SK-N-SH (cell line): ENCODE measurements around the gene TAC3. TPM values are rescaled to one million over a fixed set of nuclear protein-coding genes. Genes with fewer than 3 reads are reported as not detected.
"Not testable (repeated sequence)": the region's sequence is repeated elsewhere in the genome, so short reads cannot be mapped to it uniquely, and the experiment has no call there.

Source experiments
- CTCF ChIA-PET: fragments of 300-600, 350-600 bp; formaldehyde crosslinking; extraction: SDS; loops from one replicate; lab custom pipeline; 2021; lab: Yijun Ruan, JAX
- POLR2A ChIA-PET: fragments of 350-600 bp; sonication (Branson Sonifier 250); formaldehyde crosslinking; extraction: SDS; loops from one replicate; lab custom pipeline; 2020; ENCODE audit warnings: antibody characterized with exemption, inconsistent platforms; lab: Yijun Ruan, JAX
- DNase-seq: peaks from one replicate; pipeline ENCODE4 v3.0.0; 2012
- H2AFZ ChIP-seq: fragments of 200-600 bp; sonication (generic); 2 replicates; pipeline ENCODE4 v1.8.1; 2016; ENCODE audit warnings: antibody characterized with exemption, mild to moderate bottlenecking, low read depth
- H3F3A ChIP-seq: fragments of 200-600 bp; sonication (generic); replicated peaks from 2 replicates; pipeline ENCODE3; 2016; ENCODE audit warnings: antibody characterized with exemption, mild to moderate bottlenecking; ENCODE audit not compliant: insufficient read depth
- H3K27ac ChIP-seq, 2 experiments: fragments of 200-500 bp in 1 of 2; fragments of 200-600 bp in 1 of 2; sonication (Bioruptor generic) in 1 of 2; sonication (generic), shearing (Covaris generic) in 1 of 2; 2 replicates each; pipeline versions ENCODE4 v1.5.1 to v1.6.1; 2014 to 2016; ENCODE audit warnings: low read depth in 2 of 2, inconsistent platforms in 1 of 2, low read length in 1 of 2, mild to moderate bottlenecking in 1 of 2, mixed read lengths in 1 of 2
- H3K27me3 ChIP-seq: fragments of 200-600 bp; sonication (generic), shearing (Covaris generic); 2 replicates; pipeline ENCODE4 v1.6.1; 2016; ENCODE audit warnings: mixed run types; ENCODE audit not compliant: insufficient read depth
- H3K36me3 ChIP-seq, 2 experiments: fragments of 200-500 bp in 1 of 2; fragments of 200-600 bp in 1 of 2; sonication (Bioruptor generic) in 1 of 2; sonication (generic) in 1 of 2; replicated peaks in 1 of 2; 2 replicates each; pipeline versions ENCODE3 to v1.5.1; 2014 to 2016; ENCODE audit warnings: low read length in 1 of 2, mild to moderate bottlenecking in 1 of 2; ENCODE audit not compliant: insufficient read depth in 2 of 2, control insufficient read depth in 1 of 2
- H3K4me1 ChIP-seq, 2 experiments: fragments of 200-500 bp in 1 of 2; fragments of 200-600 bp in 1 of 2; sonication (Bioruptor generic) in 1 of 2; sonication (generic), shearing (Covaris generic) in 1 of 2; 2 replicates each; pipeline versions ENCODE4 v1.5.1 to v1.6.1; 2014 to 2016; ENCODE audit warnings: low read depth in 1 of 2, low read length in 1 of 2, mixed run types in 1 of 2; ENCODE audit not compliant: insufficient read depth in 2 of 2, control insufficient read depth in 1 of 2
- H3K4me2 ChIP-seq: fragments of 200-600 bp; sonication (generic), shearing (Covaris generic); 2 replicates; pipeline ENCODE4 v1.6.1; 2017; ENCODE audit warnings: mixed run types
- H3K4me3 ChIP-seq, 2 experiments: fragments of 200-500 bp in 1 of 2; fragments of 200-600 bp in 1 of 2; sonication (Bioruptor generic) in 1 of 2; sonication (generic), shearing (Covaris generic) in 1 of 2; 2 replicates each; pipeline versions ENCODE4 v1.5.1 to v1.8.1; 2014 to 2016; ENCODE audit warnings: low read depth in 2 of 2, inconsistent platforms in 1 of 2, low read length in 1 of 2, mild to moderate bottlenecking in 1 of 2, mixed read lengths in 1 of 2, moderate library complexity in 1 of 2
- H3K79me2 ChIP-seq: fragments of 200-600 bp; sonication (generic); 2 replicates; pipeline ENCODE4 v1.8.1; 2017; ENCODE audit warnings: mild to moderate bottlenecking; ENCODE audit not compliant: insufficient read depth
- H3K9ac ChIP-seq: fragments of 200-600 bp; sonication (generic); 2 replicates; pipeline ENCODE4 v1.6.1; 2017; ENCODE audit warnings: mixed run types
- H3K9me2 ChIP-seq: fragments of 200-600 bp; sonication (generic); 2 replicates; pipeline ENCODE4 v1.6.1; 2017; ENCODE audit warnings: mixed run types
- H3K9me3 ChIP-seq: fragments of 200-600 bp; sonication (generic); 2 replicates; pipeline ENCODE4 v1.6.1; 2017; ENCODE audit warnings: mixed run types, mild to moderate bottlenecking, moderate library complexity
- H4K20me1 ChIP-seq: fragments of 200-600 bp; sonication (generic); 2 replicates; pipeline ENCODE4 v1.6.1; 2017; ENCODE audit warnings: mild to moderate bottlenecking, mixed run types; ENCODE audit not compliant: insufficient read depth
- CTCF ChIP-seq: fragments of 200-600 bp; sonication (generic); IDR thresholded peaks from 2 replicates; pipeline ENCODE4 v1.6.1; 2017; ENCODE audit warnings: antibody characterized with exemption, mild to moderate bottlenecking, moderate library complexity
- ELF1 ChIP-seq: IDR thresholded peaks from 2 replicates; pipeline ENCODE4 v1.4.0; 2012
- GATA2 ChIP-seq: sonication (generic); formaldehyde crosslinking; IDR thresholded peaks from 2 replicates; pipeline ENCODE4 v1.5.0; 2020; ENCODE audit warnings: mild to moderate bottlenecking, missing genetic modification reagents
- NRF1 ChIP-seq: IDR thresholded peaks from 2 replicates; pipeline ENCODE4 v1.6.1; 2012; ENCODE audit warnings: low read depth, mild to moderate bottlenecking, low read length
- POLR2AphosphoS5 ChIP-seq: IDR thresholded peaks from 2 replicates; pipeline ENCODE4 v1.6.1; 2012; ENCODE audit warnings: low read depth, low read length
- RCOR1 ChIP-seq: fragments of 150-350 bp; IDR thresholded peaks from 2 replicates; pipeline ENCODE4 v1.6.1; 2017; ENCODE audit warnings: antibody characterized with exemption, low read length
- SMC3 ChIP-seq: IDR thresholded peaks from 2 replicates; pipeline ENCODE4 v1.6.1; 2012; ENCODE audit warnings: low read depth, low read length, improper control_type of control experiment
- TAF1 ChIP-seq: IDR thresholded peaks from 2 replicates; pipeline ENCODE4 v1.6.1; 2012; ENCODE audit warnings: low read depth, mild to moderate bottlenecking, low read length, moderate library complexity, borderline replicate concordance
- USF1 ChIP-seq: IDR thresholded peaks from 2 replicates; pipeline ENCODE4 v1.4.0; 2012; ENCODE audit warnings: low read depth, borderline replicate concordance
- USF2 ChIP-seq: fragments of 150-350 bp; IDR thresholded peaks from 2 replicates; pipeline ENCODE4 v1.6.1; 2017; ENCODE audit warnings: antibody characterized with exemption, low read length, low read depth, borderline replicate concordance
- YY1 ChIP-seq: IDR thresholded peaks from 2 replicates; pipeline ENCODE4 v1.4.0; 2012; ENCODE audit warnings: low read depth, mild to moderate bottlenecking
- ZBTB33 ChIP-seq: IDR thresholded peaks from 2 replicates; pipeline ENCODE4 v1.4.0; 2012; ENCODE audit warnings: low read depth, borderline replicate concordance
- WGBS: methylation state at CpG from one replicate; pipeline ENCODE4 v1.1.6; 2017; ENCODE audit warnings: low lambda C conversion rate; 5-methylcytosine and 5-hydroxymethylcytosine counted together
- polyA plus RNA-seq, 3 experiments: library from polyadenylated mRNA; depleted of rRNA; stranded (reverse); fragments of >200 nt; gene quantifications; 2 replicates each; pipeline ENCODE4 v1.2.3, GENCODE V29; 2012

The TAC3 gene
- polyA plus RNA-seq, 1 of the 3 experiments (the other 2 are of a cell fraction), result not detected

- H3K9me3 ChIP-seq, result no peaks in the 10 kb centered on the region
- H3K27ac ChIP-seq, result no peak overlapping the region
- H3K4me2 ChIP-seq, result no peak overlapping the region
- no peaks in the 10 kb centered on the region for H3K36me3 ChIP-seq
- TF ChIP-seq TAF1, result no peak
- no peak for TF ChIP-seq USF1
- no peak for TF ChIP-seq POLR2AphosphoS5
- TF ChIP-seq ZBTB33, result no peak
- TF ChIP-seq GATA2 (CRISPR knock-in tag), result no peak
- no peak for TF ChIP-seq YY1
- TF ChIP-seq USF2, result no peak
- TF ChIP-seq NRF1, result no peak
- no peak for TF ChIP-seq RCOR1
- no peak for TF ChIP-seq SMC3
- TF ChIP-seq CTCF, result no peak
- no peak for TF ChIP-seq ELF1
- ChIA-PET POLR2A (no interaction called here), CTCF (no interaction called here)
- H2AFZ ChIP-seq, result no peak overlapping the region
- H3F3A ChIP-seq, result no peaks in the 10 kb centered on the region
- H3K27me3 ChIP-seq, result no peaks in the 10 kb centered on the region
- no peaks in the 10 kb centered on the region for H4K20me1 ChIP-seq
- no peak for DNase-seq
- no peak overlapping the region for H3K9ac ChIP-seq
- no peaks in the 10 kb centered on the region for H3K9me2 ChIP-seq
- no peak overlapping the region for H3K4me3 ChIP-seq
- H3K79me2 ChIP-seq, result no peaks in the 10 kb centered on the region
- H3K4me1 ChIP-seq, result peaks cover 0 to 2% of the 10 kb centered on the region in 2 experiments; a peak in 1 of 4 replicates
- WGBS, result 51% methylated on average over 4 of the region's 4 CpGs
Measured at GRCh38 chr12:56983386-56983785, 32.9 kb downstream of the TAC3 start.

- POLR2A ChIA-PET, H3K4me2 ChIP-seq, H3K9ac ChIP-seq, H3K4me1 ChIP-seq, H3K4me3 ChIP-seq, CTCF ChIA-PET, H3K27ac ChIP-seq, H3K9me3 ChIP-seq, H4K20me1 ChIP-seq, DNase-seq, H3K27me3 ChIP-seq, H3K79me2 ChIP-seq, H3K9me2 ChIP-seq, H3F3A ChIP-seq, H3K36me3 ChIP-seq, H2AFZ ChIP-seq: not testable (repeated sequence)
- WGBS, result 25% methylated on average over 2 of the region's 3 CpGs
Measured at GRCh38 chr12:56982578-56983236, 33.6 kb downstream of the TAC3 start.
